Anterior cingulate cortex (tissue), 58 donors: ENCODE measurements around the gene TNF.

Source experiments
- DNase-seq, 58 donors: peaks; one replicate each; lab custom pipeline; 2025; lab: John Stamatoyannopoulos, UW

TNF gene

DNA sequence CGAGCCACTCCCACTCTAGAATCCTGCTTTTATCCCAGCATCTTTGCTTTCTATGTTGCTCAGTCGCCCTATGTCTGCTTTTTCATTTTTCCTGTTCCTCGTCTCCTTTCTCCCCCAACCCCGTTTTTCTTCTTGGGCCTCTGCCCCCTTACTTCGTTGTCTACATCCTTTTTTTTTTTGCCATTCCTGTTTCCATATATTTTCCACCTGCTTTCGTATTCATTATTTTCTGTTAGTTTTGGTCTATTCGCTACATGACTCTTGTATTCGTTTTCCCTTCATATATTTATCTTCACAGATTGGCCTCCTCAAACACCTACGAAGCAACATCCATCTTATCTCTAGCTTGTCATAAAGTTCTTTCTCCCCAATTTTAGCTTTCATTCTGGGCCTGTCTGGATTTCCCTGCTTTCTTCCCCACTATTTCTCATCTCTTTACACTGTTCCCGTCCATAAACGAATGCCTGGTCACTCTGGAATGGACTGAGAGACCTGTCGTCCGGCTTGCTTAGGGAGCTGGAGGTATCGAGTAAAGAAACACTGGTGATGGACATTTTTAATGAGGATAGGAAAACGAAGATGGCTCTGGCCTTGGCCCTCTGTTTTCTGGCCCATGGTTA is 46.1 kb downstream of the TNF start:
- no peak for DNase-seq

DNA sequence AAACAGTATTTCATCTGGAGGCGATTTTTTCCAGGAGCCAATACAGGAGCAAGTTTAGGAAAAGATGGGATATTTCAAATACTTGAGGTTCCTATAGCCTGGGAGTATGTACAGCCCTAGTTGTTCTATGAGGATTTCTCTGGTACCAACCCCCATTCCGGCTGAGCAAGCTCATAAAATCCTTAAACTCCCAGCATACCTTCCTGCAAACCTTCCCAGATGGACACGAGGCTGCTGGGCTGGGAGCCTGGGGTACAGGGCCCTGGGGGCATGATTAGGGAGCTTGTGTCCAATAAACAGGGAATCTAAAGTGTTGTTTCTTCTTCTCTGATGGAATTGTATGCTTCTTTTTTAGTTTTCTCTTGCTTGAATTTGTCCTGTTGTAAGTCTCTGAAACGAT is 46.6 kb downstream of the TNF start:
- DNase-seq: peak in 1 of 58 donors; percentile 6

- DNase-seq: no peak
These were observed 47.3 kb downstream of the TNF start for GRCh38 chr6:31622684-31623091.

GRCh38 chr6:31624070-31624469 is 48.7 kb downstream of the TNF start:
- no peak for DNase-seq

- no peak for DNase-seq
These were observed 51.6 kb downstream of the TNF start for GRCh38 chr6:31626952-31627351.

GRCh38 chr6:31627690-31628287 is 52.4 kb downstream of the TNF start:
- no peak for DNase-seq
